HG02885 (cell line): Measurements from ENCODE around the gene TRPV4.

Experiments
- ATAC-seq: cut with Tn5 transposase; IDR thresholded peaks from one replicate; pipeline ENCODE4 v1.9.1; 2021; ENCODE audit warnings: mild to moderate bottlenecking; ENCODE audit not compliant: unreplicated experiment, poor library complexity

TRPV4 gene

GRCh38 chr12:109811624-109811995 lies 21.6 kb downstream of the TRPV4 start:
- ATAC-seq: no peak

GRCh38 chr12:109810954-109811623 lies 22.1 kb downstream of the TRPV4 start:
- ATAC-seq: no peak

DNA sequence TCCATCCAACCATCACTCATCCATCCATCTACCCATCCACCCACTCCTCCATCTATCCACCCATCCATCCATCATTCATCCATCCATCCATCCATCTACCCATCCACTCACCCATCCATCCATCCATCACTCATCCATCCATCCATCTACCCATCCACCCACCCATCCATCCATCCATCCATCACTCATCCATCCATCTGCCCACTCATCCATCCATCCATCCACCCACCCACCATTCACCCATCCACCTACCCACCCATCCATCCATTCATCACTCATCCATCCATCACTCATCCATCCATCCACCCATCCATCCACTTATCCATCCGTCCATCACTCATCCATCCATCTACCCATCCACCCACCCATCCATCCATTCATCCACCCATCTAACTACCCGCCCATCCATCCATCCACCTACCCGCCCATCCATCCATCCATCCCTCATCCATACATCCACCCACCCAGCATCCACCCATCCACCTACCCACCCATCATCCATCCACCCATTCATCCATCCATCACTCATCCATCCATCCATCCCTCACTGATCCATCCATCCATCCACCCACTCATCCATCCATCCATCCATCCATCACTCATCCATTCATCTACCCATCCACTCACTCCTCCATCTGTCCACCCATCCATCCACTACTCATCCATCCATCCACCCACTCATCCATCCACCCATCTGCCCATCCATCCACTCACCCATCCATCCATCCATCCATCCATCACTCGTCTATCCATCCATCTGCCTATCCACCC lies 24.1 kb downstream of the TRPV4 start:
- ATAC-seq: no peak

DNA sequence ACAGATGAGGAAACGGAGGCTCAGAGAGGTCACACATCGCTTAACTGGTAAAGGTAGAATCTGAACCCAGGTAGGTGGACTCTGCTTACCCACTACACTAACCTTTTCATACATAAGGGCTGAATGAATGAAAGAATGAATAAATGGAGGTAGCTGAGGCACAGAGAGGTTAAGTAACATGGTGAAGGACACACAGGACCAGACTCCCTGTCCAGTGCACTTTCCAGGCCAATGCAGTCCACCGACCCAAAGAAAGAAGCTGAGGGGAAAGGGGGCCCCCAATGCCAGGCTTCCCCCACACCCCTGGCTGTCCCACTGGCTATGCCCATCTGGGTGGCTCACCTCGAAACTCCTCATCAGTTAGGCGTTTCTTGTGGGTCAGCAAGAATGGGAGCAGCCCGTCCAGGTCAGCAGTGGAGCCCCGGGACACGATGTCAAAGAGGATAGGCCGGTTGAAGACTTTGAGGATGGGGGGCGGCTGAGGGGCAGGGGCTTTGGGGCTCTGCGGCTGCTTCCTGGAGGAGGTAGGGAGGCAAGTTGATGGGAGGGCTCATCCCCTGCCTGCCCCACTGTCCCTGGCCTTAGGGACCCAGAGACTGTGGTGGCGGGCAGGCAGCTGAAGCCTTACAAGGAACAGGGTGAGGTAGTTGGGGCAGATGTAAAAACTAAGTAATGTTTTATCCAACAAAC lies 25.1 kb downstream of the TRPV4 start:
- ATAC-seq: no peak

- no peak for ATAC-seq
Measured at GRCh38 chr12:109804820-109805761, 28.1 kb downstream of the TRPV4 start.

- ATAC-seq: no peak
Measured at GRCh38 chr12:109803678-109804077, 29.5 kb downstream of the TRPV4 start.

GRCh38 chr12:109802828-109803227 lies 30.4 kb downstream of the TRPV4 start:
- ATAC-seq: no peak

DNA sequence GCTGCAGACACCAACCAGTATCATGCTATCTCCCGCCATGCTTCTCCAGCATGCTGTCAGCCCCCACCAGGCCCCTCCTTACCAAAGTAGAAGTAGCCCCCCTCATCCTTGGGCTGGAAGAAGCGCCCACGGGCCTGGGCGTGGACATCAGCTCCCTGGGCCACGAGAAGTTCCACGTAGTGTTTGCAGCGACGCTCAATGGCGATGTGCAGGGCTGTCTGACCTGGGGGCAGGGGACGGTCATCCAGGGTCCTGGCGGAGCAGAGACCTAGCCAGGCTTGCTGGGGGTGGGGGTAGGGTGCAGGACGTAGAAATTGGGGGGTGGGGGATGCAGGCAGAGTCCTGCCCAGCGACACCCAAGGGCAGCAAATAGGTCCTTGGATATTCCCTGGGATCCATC lies 32.7 kb downstream of the TRPV4 start:
- no peak for ATAC-seq

- ATAC-seq: no peak
Measured at GRCh38 chr12:109798691-109799090, 34.5 kb downstream of the TRPV4 start.

DNA sequence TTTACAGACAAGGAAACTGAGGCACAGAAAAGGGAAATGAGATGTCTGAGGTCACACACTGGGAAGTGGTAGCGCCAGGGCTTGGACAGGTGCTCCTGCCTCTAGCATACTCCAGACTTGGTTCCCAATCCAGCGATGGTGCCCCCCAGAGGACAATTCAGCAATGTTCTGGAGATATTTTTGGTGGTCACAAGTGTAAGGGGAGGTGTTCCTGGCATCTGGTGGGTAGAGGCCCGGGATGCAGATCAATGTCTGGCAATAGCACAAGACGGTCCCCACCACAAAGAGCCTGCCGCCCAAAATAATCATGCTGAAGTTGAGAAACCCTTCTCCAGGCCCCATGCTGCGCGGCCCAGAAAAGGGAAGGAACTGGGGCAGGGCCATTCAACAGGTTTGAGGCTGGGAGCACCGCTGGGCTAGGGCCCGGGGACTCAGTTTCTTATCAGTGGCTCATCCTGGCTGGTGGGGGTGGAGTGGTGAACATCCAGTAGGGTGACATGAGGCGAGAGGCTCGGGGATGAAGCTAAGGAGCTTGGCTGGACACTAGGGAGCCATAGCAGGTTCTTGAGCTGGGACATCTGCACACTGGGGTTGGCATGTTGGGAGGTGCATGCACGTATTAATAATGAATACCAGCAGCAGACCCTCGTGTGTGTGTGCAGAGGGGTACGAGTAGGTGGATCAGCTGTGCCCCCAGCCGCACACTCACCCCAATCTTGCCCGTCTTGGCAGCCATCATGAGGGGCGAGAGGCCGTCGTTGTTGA lies 35.1 kb downstream of the TRPV4 start:
- no peak for ATAC-seq

GRCh38 chr12:109796057-109796456 lies 37.1 kb downstream of the TRPV4 start:
- ATAC-seq: no peak

GRCh38 chr12:109795023-109795422 lies 38.2 kb downstream of the TRPV4 start:
- ATAC-seq: no peak

DNA sequence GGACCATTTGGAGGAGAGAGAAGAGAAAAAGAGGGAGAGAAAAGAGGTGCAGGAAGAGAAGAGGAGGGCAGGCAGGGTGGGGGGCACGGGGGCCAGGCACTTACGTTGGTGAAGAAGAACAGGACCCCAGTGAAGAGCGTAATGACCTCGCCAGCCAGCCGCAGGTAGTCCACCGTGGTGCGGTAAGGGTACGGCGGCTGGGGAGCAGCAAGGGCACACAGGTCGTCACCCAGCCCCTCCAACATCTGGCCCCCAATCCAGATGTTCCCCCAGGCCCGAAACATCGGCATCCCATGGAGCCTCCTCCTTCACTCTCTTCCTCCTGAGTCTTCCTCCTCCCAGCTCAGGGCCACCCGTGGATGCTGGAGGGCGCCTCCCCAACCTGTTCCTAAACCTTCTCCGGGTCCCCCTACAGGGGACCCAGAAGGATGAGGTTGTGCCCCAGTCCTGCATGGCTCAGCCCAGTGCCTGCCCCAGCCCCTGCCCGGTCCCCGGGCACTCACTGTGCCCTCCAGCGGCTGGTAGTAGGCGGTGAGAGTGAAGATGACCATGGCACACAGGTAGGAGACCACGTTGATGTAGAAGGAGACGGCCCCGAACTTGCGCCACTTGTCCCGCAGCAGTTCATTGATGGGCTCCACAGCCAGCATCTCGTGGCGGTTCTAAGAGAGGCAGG lies 39.2 kb downstream of the TRPV4 start:
- no peak for ATAC-seq

DNA sequence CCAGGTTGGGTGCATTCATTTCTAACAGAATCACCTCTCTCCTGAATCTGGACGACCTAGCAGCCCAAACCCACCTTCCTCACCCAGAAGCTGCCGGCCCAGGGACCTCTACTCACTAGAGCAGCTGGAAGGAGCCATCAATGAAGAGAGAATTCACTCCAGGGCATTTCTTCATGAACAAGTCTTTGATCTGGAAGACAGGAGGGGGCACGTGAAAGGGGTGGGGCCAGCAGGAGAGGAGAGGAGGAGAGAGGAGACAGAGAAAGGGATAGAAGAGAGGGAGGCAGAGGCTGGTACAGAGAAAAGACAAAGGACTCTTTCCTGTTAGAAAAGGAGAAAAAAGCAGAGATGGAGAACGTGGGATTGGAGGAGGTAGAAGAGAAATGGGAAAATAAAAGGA lies 39.8 kb downstream of the TRPV4 start:
- no peak for ATAC-seq

GRCh38 chr12:109792992-109793391 lies 40.2 kb downstream of the TRPV4 start:
- ATAC-seq: no peak

GRCh38 chr12:109789526-109790048 lies 43.6 kb downstream of the TRPV4 start:
- ATAC-seq: no peak

DNA sequence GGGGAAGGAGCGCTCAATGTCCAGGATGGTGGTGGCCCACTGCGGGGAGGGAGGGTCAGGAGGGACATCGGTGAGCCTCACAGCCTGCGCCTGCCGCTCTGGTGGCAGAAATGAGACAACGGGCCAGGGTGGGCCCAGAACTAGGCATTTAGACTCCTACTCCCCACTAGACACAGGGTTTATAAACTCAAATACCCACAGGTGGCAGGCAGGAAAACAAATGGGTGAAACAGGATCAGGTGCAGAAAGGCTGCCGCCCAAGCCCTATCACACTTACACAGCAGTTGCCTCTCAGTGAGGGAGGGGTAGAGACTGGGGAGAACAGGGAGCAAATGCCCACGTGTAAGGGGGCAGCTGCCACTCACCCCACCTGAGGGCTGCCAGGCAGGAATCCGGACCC lies 46.4 kb downstream of the TRPV4 start:
- no peak for ATAC-seq

DNA sequence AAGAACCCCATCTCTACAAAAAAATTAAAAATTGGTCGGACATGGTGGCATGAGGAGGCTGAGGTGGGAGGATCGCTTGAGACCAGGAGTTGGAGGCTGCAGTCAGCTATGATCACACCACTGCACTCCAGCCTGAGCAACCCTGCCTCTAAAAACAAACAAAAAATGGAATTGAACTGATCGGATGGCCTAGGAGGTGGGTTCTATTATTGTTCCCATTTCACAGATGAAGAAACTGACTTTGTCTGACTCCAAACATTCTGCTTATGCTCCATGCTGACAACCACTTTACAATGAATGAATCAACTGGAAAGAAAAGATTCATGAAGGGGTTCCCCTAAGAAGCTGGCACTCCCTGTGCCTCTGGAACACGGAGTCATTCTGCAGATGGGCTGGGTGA lies 47.3 kb downstream of the TRPV4 start:
- no peak for ATAC-seq

DNA sequence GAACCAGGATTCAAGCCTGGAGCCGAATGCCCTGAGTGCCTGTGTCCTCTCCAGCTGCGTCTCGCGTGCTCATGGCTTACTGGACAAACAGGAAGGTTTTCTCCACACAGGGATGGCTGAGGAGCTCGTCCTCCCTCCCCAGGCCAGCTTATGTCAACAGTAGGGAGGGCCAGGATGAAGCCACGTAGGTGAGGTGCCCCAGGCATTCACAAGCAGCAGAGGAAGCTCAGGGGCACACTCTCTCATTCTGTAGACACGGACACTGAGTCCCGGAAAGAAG lies 49.3 kb downstream of the TRPV4 start:
- ATAC-seq: no peak
